ENCODE data around the gene FBXW5. TPM values are rescaled to one million over a fixed set of nuclear protein-coding genes. Genes with fewer than 3 reads are reported as not detected.

FBXW5 gene
- total RNA-seq, 1 experiment from 2014 or later: 101 TPM

DNA sequence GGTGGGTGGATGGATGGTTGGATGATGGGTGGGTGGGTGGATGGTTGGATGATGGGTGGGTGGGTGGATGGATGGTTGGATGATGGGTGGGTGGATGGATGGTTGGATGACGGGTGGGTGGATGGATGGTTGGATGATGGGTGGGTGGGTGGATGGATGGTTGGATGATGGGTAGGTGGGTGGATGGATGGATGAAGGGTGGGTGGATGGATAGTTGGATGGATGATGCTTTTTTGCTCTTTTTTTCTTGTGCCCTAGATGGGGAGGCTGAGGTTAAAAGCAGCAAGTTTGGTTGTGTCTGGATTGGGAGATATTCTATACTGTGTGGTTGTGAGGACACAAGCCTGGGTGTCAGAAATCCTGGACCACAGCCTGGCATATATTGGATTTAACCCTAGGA lies 12.9 kb upstream of the FBXW5 start:
- no peak for DNase-seq
- Histone ChIP-seq H3K4me1 (replicated peaks; ENCODE audit: insufficient read depth) (no peaks in the 10 kb centered on the region), H3K4me3 (no peak overlapping the region), H4K20me1 (ENCODE audit: insufficient read depth) (no peaks in the 10 kb centered on the region), H3K27ac (no peak overlapping the region), H3K4me2 (no peak overlapping the region), H3F3A (ENCODE audit: insufficient read depth, low read depth) (peaks cover 2% of the 10 kb centered on the region; the same call in 1 of the 2 replicates), H3K9me3 (ENCODE audit: insufficient read depth, low read depth) (no peaks in the 10 kb centered on the region), H3K27me3 (ENCODE audit: insufficient read depth, low read depth) (no peaks in the 10 kb centered on the region), H3K36me3 (ENCODE audit: low read depth) (no peaks in the 10 kb centered on the region), H2AFZ (no peak overlapping the region), H3K9me2 (ENCODE audit: insufficient read depth) (no peaks in the 10 kb centered on the region), H3K79me2 (ENCODE audit: low read depth) (no peaks in the 10 kb centered on the region)
- no TSS peak for BruUV-seq (replicated peaks)
- POLR2A ChIA-PET (ENCODE audit: unreplicated experiment): no interaction called here
- intact Hi-C loops (cut with micrococcal nuclease; ENCODE audit: unreplicated experiment): no loop called here
- CTCF ChIA-PET: no interaction called here
- TF ChIP-seq EZH2 (IDR thresholded peaks at IDR 0.05; ENCODE audit: low read depth): no peak
- TF ChIP-seq, protein P1, sequence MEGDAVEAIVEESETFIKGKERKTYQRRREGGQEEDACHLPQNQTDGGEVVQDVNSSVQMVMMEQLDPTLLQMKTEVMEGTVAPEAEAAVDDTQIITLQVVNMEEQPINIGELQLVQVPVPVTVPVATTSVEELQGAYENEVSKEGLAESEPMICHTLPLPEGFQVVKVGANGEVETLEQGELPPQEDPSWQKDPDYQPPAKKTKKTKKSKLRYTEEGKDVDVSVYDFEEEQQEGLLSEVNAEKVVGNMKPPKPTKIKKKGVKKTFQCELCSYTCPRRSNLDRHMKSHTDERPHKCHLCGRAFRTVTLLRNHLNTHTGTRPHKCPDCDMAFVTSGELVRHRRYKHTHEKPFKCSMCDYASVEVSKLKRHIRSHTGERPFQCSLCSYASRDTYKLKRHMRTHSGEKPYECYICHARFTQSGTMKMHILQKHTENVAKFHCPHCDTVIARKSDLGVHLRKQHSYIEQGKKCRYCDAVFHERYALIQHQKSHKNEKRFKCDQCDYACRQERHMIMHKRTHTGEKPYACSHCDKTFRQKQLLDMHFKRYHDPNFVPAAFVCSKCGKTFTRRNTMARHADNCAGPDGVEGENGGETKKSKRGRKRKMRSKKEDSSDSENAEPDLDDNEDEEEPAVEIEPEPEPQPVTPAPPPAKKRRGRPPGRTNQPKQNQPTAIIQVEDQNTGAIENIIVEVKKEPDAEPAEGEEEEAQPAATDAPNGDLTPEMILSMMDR (conservative IDR thresholded peaks at IDR 0.05): no peak

DNA sequence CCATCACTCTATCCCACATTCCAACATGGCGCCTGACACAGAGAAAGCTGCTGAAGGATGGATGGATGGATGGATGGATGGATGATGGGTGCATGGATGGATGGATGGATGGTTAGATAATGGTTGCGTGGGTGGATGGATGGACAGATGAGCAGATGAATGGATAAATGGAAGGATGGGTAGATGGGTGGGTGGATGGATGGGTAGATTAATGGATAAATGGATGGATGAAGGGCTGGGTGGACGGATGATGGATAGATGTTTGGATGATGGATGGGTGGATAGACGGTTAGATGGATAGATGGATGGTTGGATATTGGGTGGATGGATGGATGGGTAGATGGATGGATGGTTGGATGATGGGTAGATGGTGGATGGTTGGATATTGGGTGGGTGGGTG lies 12.1 kb upstream of the FBXW5 start:
- POLR2A ChIA-PET (ENCODE audit: unreplicated experiment): no interaction called here
- H3K36me3 ChIP-seq (ENCODE audit: low read depth): no peaks in the 10 kb centered on the region
- H3K9me2 ChIP-seq (ENCODE audit: insufficient read depth): no peaks in the 10 kb centered on the region
- no peak overlapping the region for H2AFZ ChIP-seq
- H3K4me2 ChIP-seq: no peak overlapping the region
- H3K4me3 ChIP-seq: no peak overlapping the region
- no peak for TF ChIP-seq EZH2 (IDR thresholded peaks at IDR 0.05; ENCODE audit: low read depth)
- TF ChIP-seq, protein P1 (conservative IDR thresholded peaks at IDR 0.05): no peak
- H3K79me2 ChIP-seq (ENCODE audit: low read depth): no peaks in the 10 kb centered on the region
- no peaks in the 10 kb centered on the region for H3K4me1 ChIP-seq (replicated peaks; ENCODE audit: insufficient read depth)
- no peaks in the 10 kb centered on the region for H3K27me3 ChIP-seq (ENCODE audit: insufficient read depth, low read depth)
- no peaks in the 10 kb centered on the region for H3K9me3 ChIP-seq (ENCODE audit: insufficient read depth, low read depth)
- CTCF ChIA-PET: no interaction called here
- no peak overlapping the region for H3K27ac ChIP-seq
- intact Hi-C loops (cut with micrococcal nuclease; ENCODE audit: unreplicated experiment): no loop called here
- no peaks in the 10 kb centered on the region for H4K20me1 ChIP-seq (ENCODE audit: insufficient read depth)
- H3F3A ChIP-seq (ENCODE audit: insufficient read depth, low read depth): no peaks in the 10 kb centered on the region
- no TSS peak for BruUV-seq (replicated peaks)
- no peak for DNase-seq

DNA sequence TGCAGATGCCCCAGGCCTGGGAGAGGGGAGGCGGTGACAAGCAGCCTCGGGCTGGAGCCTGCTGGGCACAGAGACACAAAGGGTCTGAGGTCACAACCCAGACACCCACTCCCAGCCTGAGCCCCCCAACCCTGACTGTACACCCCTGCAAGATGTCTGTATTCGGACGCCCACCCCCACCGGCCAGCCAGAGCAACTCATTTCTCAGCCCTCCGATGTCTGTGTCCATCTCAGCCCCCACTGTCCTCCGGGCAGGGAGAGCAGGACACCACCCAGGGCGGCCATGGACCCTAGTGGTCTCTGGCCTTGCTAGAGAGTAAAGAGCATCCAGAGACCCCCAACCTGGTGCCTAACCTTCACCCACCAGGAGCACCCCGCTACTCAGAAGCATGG lies 11.4 kb upstream of the FBXW5 start:
- no peaks in the 10 kb centered on the region for H3K4me1 ChIP-seq (replicated peaks; ENCODE audit: insufficient read depth)
- no peak overlapping the region for H3K27ac ChIP-seq
- TF ChIP-seq EZH2 (IDR thresholded peaks at IDR 0.05; ENCODE audit: low read depth): no peak
- TF ChIP-seq, protein P1 (conservative IDR thresholded peaks at IDR 0.05): no peak
- H3K79me2 ChIP-seq (ENCODE audit: low read depth): no peaks in the 10 kb centered on the region
- H3K4me2 ChIP-seq: no peak overlapping the region
- intact Hi-C loops (cut with micrococcal nuclease; ENCODE audit: unreplicated experiment): no loop called here
- H3K9me3 ChIP-seq (ENCODE audit: insufficient read depth, low read depth): no peaks in the 10 kb centered on the region
- CTCF ChIA-PET: no interaction called here
- H3K36me3 ChIP-seq (ENCODE audit: low read depth): no peaks in the 10 kb centered on the region
- H2AFZ ChIP-seq: no peak overlapping the region
- no TSS peak for BruUV-seq (replicated peaks)
- H4K20me1 ChIP-seq (ENCODE audit: insufficient read depth): no peaks in the 10 kb centered on the region
- no peak overlapping the region for H3K4me3 ChIP-seq
- no peaks in the 10 kb centered on the region for H3K27me3 ChIP-seq (ENCODE audit: insufficient read depth, low read depth)
- POLR2A ChIA-PET (ENCODE audit: unreplicated experiment): no interaction called here
- H3K9me2 ChIP-seq (ENCODE audit: insufficient read depth): no peaks in the 10 kb centered on the region
- no peak for DNase-seq
- H3F3A ChIP-seq (ENCODE audit: insufficient read depth, low read depth): no peaks in the 10 kb centered on the region

Data from PC-9 (cell line).